ENCODE measurements around the gene KLHDC8B. TPM values are rescaled to one million over a fixed set of nuclear protein-coding genes. Genes with fewer than 3 reads are reported as not detected.

Gene KLHDC8B
- total RNA-seq, 1 experiment from 2014 or later = 7.4 TPM

- BruUV-seq (replicated peaks) = no TSS peak
- TF ChIP-seq, protein P1, sequence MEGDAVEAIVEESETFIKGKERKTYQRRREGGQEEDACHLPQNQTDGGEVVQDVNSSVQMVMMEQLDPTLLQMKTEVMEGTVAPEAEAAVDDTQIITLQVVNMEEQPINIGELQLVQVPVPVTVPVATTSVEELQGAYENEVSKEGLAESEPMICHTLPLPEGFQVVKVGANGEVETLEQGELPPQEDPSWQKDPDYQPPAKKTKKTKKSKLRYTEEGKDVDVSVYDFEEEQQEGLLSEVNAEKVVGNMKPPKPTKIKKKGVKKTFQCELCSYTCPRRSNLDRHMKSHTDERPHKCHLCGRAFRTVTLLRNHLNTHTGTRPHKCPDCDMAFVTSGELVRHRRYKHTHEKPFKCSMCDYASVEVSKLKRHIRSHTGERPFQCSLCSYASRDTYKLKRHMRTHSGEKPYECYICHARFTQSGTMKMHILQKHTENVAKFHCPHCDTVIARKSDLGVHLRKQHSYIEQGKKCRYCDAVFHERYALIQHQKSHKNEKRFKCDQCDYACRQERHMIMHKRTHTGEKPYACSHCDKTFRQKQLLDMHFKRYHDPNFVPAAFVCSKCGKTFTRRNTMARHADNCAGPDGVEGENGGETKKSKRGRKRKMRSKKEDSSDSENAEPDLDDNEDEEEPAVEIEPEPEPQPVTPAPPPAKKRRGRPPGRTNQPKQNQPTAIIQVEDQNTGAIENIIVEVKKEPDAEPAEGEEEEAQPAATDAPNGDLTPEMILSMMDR (IDR thresholded peaks at IDR 0.05; ENCODE audit: insufficient read depth in 1 of 2, low read depth in 1 of 2, low read length in 1 of 2, severe bottlenecking in 1 of 2, unreplicated experiment in 1 of 2) = no peak
- Mint-ChIP-seq H3K4me1 (ENCODE audit: low read depth, unreplicated experiment) (peaks cover 13% of the 10 kb centered on the region), H3K27me3 (ENCODE audit: insufficient read depth, unreplicated experiment) (no peaks in the 10 kb centered on the region), H3K4me3 (ENCODE audit: unreplicated experiment) (peak overlapping the region; percentile 93), H3K36me3 (ENCODE audit: insufficient read depth, unreplicated experiment) (peaks cover 26% of the 10 kb centered on the region), H3K27ac (ENCODE audit: unreplicated experiment) (peak overlapping the region; percentile 90), H3K9me3 (ENCODE audit: unreplicated experiment) (no peaks in the 10 kb centered on the region)
- Histone ChIP-seq H3K9me3 (no peaks in the 10 kb centered on the region), H3K36me3 (ENCODE audit: control insufficient read depth, insufficient read depth, low read length) (peaks cover 3% of the 10 kb centered on the region; the same call in 1 of the 2 replicates), H3K27me3 (replicated peaks; ENCODE audit: control insufficient read depth, insufficient read depth, low read length) (no peaks in the 10 kb centered on the region), H3K4me1 (peaks cover 15% of the 10 kb centered on the region), H3K4me3 (ENCODE audit: low read depth, low read length) (peak overlapping the region; percentile 66)
- intact Hi-C loops (cut with micrococcal nuclease; ENCODE audit: unreplicated experiment) = loop anchor here (1.0 kb wide), 1 partner anchor 12 kb away; the partner anchor contains the start of gene USP19
- no peak for DNase-seq
- POLR2A ChIA-PET = interaction anchor here (0.9 to 3.1 kb wide), 6 partner anchors 12 to 297 kb away, joined by 3 to 27 read pairs (median 4); partner anchors contain the start of genes IMPDH2, NICN1, QRICH1 and USP19
- CTCF ChIA-PET = interaction anchor here (1.0 to 2.0 kb wide), 4 partner anchors 11 to 144 kb away, joined by 6 to 15 read pairs (median 6); partner anchors contain the start of genes NDUFAF3, QRICH1 and USP19
These were observed 39.3 kb upstream of the KLHDC8B start for GRCh38 chr3:49132073-49132436.

DNA sequence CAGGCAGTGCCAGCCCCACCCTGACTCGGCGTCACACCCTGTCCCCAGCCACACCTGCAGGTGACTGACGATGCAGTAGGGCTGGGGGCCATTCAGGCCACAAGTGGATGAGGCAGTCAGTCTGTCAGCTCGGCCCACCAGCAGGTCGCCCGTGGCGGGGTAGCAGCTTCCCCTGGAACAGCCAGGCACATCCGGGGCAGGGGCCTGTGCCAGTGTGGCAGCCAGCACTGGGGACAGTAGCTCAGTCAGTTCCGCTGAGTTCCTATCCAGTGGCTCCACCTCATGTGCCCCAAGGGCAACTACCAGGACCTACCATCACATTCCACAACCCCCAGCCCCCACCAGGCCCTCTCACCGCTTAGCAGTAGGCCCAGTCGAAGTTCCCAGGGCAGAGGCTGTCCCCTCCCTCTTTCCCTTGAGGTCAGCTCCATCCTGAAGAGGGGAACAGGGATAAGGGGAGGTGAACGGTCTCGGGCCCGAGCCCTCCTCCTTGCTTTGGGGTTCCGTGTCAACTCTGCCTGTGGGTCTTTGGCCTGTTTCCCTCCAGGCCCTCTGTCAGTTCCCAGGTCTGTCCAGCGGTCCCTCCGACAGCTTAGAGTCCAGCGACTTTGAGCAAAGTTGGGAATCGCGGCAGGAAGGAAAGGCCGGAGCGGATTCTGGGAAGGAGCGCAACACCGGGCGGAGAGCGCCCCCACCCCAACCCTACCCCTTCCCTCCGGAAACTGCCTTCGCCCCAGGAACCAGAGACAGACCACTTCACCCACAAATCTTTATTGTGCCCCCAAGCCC is 38.8 kb upstream of the KLHDC8B start, which contains the start of gene LAMB2:
TSS of gene LAMB2 (minus strand) at position 614 of the 789 bp plus-strand sequence. CDS start at position 431, 183 bp downstream.
- peak within 1 kb of the TSS; percentile 93 for H3K4me3 Mint-ChIP-seq (ENCODE audit: unreplicated experiment)
- H3K4me1 Mint-ChIP-seq (ENCODE audit: low read depth, unreplicated experiment) = peaks cover 13% of the 10 kb centered on the region
- POLR2A ChIA-PET = interaction anchor here (0.5 to 3.1 kb wide), 8 partner anchors 12 to 296 kb away, joined by 3 to 27 read pairs (median 4); partner anchors contain the start of genes IMPDH2, NDUFAF3, NICN1 and QRICH1
- intact Hi-C loops (cut with micrococcal nuclease; ENCODE audit: unreplicated experiment) = loop anchor here (1.0 kb wide), 3 partner anchors 12 to 38 kb away; partner anchors contain the start of genes QRICH1 and USP19
- no peaks in the 10 kb centered on the region for H3K9me3 Mint-ChIP-seq (ENCODE audit: unreplicated experiment)
- peaks cover 26% of the 10 kb centered on the region for H3K36me3 Mint-ChIP-seq (ENCODE audit: insufficient read depth, unreplicated experiment)
- peak; percentile 87 to 88 for DNase-seq
- CTCF ChIA-PET = interaction anchor here (1.0 to 2.0 kb wide), 5 partner anchors 12 to 447 kb away, joined by 4 to 15 read pairs (median 6); partner anchors contain the start of genes NCKIPSD, NDUFAF3, QRICH1 and USP19
- Histone ChIP-seq H3K4me1 (peaks cover 15% of the 10 kb centered on the region), H3K36me3 (ENCODE audit: control insufficient read depth, insufficient read depth, low read length) (peaks cover 3% of the 10 kb centered on the region; the same call in 1 of the 2 replicates), H3K9me3 (no peaks in the 10 kb centered on the region), H3K27me3 (replicated peaks; ENCODE audit: control insufficient read depth, insufficient read depth, low read length) (no peaks in the 10 kb centered on the region), H3K4me3 (ENCODE audit: low read depth, low read length) (peak within 1 kb of the TSS; percentile 66)
- no peaks in the 10 kb centered on the region for H3K27me3 Mint-ChIP-seq (ENCODE audit: insufficient read depth, unreplicated experiment)
- peak within 1 kb of the TSS; percentile 90 for H3K27ac Mint-ChIP-seq (ENCODE audit: unreplicated experiment)
- BruUV-seq (replicated peaks) = TSS peak; percentile 81
- TF ChIP-seq, protein P1 (IDR thresholded peaks at IDR 0.05; ENCODE audit: insufficient read depth in 1 of 2, low read depth in 1 of 2, low read length in 1 of 2, severe bottlenecking in 1 of 2, unreplicated experiment in 1 of 2) = peak in 1 of 2 experiments; percentile 53

Data from Caco-2 (cell line).